Activated CD4-positive, alpha-beta T cell treated with anti-CD3 and anti-CD28 coated beads for 1 hour (primary cell): ENCODE data around the gene ASB6.
A peak's percentile ranks its signal among the peaks of the same experiment; 100 is the strongest.
"Not testable (repeated sequence)": the region's sequence is repeated elsewhere in the genome, so short reads cannot be mapped to it uniquely, and the experiment has no call there.

ENCODE experiments used
- DNase-seq: peaks from one replicate; pipeline ENCODE4 v3.0.0-alpha.2; 2020

Gene ASB6

DNA sequence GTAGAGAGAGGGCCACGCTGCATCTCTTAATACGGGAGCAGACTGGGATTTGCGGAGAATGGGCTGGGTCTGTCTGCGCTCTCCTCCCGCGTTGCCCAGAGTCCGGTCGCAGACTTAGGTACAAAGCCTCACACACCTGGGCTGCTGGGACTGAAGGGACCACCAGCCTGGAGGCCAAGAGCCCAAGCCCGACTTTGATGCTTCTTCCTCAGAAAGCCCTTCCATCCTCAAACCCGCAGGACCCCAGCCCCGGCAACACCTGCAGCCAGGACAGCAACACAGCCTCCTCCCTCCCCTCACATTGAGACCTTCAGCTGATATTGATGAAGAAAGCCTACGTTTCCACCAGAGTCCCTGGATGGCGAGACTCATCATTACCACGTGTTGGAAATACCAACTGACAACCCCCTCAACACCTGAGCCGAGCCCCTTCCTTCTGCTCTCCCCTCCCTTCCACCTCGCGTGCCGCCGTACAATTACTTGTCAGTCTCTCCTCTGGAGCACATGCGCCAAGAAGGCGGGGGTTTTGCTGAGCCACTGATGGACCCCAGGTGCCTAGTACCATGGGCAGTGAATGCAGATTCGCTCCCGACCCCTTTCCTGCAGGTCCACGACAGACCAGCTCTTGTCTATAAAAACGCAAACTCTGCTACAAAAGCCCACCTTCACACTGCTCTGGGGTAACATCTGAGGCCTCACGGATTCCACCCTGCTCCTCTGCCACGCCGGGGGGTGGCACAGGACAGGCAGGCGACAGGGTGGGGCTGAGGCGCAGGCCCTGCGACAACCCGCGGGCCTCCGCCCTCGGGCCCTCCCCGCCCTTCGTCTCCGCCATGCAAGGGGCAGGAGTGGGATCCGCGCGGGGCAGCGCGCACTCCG is 841 bp downstream of the ASB6 start:
- no peak for DNase-seq

DNA sequence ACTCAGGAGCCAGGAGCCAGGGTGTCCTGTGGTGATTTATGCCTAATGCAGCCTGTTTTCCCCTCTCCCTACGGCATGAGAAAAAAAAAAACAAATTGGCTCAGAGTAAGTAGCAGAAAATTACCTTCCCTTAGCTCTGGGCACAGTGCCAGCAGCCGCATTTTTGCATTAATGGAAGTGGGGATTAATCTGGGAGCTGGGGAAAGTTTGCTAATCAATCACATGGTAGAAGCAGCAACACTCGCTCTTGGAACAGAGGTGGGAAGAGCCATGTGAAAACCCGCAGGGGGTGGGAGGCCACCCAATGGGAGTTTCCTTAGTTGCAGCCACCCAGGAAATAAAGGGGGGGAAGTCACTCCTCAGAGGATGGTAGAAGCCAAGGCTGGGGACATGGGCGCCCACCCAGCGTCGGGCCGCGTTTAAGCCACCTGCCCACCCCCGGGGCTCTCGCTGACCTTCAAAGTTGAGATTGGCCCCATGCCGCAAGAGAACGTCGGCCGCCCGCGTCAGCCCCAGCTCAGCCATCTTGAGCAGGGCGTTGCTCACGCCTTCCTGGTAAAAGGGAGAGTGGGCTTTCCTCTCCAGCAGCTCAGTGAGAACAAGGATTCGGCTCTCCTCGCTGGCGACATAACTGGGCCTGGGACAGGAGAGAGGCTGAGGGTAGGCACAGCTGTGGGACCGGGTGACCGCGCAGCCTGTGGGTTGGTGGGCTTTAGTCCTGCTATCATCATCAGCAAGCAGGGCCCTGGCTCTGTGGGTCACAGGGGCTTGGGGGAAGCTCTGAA is 1.7 kb downstream of the ASB6 start:
- no peak for DNase-seq

- no peak for DNase-seq
These were observed 2.2 kb downstream of the ASB6 start for GRCh38 chr9:129639756-129640085.

GRCh38 chr9:129639034-129639630 is 2.8 kb downstream of the ASB6 start:
- DNase-seq, result no peak

- no peak for DNase-seq
These were observed 4.1 kb downstream of the ASB6 start for GRCh38 chr9:129637673-129638439.

DNA sequence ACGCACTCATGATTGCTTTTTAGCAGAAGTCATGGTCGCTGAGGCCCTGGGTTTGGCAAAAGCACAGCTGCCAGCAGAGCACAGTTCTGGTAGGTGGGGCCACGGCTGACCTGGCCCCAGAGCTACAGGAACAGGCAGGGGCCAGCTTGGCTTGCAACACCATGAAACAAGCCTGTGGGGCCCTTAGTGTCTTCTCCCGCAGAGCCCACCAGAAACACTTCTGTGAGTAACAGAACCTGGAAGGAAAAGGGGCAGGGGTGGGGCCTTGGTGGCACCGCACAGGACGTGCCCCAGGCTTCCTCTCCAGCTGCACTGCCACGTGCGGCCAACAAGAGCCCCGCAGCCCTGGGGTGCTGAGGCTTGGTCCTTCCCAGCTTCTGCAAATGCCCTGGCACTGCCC is 4.8 kb downstream of the ASB6 start:
- no peak for DNase-seq

GRCh38 chr9:129636343-129636742 is 5.6 kb downstream of the ASB6 start:
- not testable (repeated sequence) for DNase-seq

GRCh38 chr9:129635099-129636065 is 6.6 kb downstream of the ASB6 start:
- no peak for DNase-seq

DNA sequence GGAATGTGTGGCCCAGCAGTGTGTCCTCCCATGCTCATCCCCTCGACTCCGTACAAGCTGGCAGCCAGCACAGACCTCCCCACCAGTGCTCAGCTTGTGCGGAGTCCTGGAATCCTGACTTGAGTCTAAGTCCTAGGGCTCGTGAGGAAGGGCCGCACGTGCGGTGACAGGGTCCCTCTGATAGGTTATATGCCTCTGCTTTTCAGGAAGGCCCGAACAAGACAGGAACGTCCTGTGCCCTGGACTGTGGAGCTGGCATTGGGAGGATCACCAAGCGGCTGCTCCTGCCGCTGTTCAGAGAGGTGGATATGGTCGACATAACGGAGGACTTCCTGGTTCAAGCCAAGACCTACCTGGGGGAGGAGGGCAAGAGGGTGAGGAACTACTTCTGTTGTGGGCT is 8.1 kb downstream of the ASB6 start:
- no peak for DNase-seq

- DNase-seq, result no peak
These were observed 8.7 kb downstream of the ASB6 start for GRCh38 chr9:129633207-129633606.

- DNase-seq, result no peak
These were observed 9.5 kb downstream of the ASB6 start for GRCh38 chr9:129632460-129632859.

DNA sequence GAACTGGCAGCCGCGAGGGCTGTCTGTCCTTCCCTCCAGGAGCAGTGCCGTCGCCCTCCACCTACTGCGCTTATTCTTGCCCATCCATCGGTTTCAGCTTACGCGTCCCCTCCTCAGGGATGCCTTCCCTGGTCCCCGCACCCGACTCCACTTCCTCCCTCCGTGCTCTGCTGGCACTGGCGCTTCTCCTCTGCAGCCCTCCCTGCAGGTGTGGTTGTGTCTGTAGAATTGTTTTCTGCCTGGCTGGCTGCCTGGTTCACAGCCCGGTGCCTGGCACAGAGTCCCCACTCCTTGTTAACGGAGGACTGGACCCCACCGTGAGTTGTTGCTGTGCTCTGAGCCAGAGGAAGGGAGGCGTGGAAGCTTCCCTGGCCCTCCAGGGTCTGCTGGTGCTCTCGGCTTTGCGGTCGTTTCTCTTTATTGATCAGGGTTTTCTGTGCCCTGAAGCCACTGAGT is 10.2 kb downstream of the ASB6 start:
- DNase-seq, result no peak

GRCh38 chr9:129630967-129631673 is 10.8 kb downstream of the ASB6 start:
- no peak for DNase-seq

DNA sequence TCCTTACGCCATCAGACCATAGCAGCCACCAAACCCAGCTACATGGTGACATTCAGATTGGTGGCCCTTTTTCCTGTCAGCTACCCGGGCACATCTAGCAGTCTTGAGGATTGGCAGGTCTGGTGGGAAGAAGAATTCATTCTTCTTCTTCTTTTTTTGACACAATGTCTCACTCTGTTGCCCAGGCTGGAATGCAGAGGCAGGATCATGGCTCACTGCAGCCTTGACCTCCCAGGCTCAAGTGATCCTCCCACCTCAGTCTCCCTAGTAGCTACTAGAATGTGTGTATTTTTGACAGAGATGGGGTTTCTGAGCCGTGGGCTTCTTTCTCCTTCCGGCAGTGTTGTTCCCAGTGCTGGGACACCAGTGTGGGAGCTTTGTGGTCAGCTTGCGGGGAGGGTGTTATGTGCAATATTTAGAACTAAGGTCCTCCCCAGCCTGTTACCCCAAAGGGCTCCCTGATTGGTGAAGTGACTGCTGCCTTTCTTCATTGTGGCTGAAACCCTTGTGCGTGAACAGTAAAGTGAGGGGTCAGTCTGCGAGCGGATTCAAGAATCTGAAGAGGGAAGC is 12.6 kb downstream of the ASB6 start:
- DNase-seq, result no peak

DNA sequence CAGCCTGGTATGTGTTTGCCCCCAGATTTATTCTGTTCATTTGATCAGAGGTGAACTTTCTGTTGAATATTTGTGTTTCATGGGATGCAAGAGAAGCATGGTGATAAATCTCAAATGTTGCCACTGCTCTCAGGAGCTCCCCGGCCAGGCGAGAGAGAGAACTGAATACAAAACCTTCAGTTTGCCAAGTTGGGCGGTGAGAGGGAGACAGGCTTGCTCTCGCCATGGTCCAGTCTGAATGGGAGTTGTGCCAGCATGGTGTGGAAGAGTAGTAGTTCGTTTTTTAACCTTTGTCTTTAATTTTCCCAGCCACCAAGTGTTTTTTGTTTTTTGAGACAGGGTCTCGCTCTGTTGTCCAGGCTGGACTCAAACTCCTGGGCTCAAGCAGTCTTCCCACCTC is 13.2 kb downstream of the ASB6 start:
- DNase-seq, result no peak

GRCh38 chr9:129627556-129628440 is 14.2 kb downstream of the ASB6 start:
- DNase-seq, result no peak

DNA sequence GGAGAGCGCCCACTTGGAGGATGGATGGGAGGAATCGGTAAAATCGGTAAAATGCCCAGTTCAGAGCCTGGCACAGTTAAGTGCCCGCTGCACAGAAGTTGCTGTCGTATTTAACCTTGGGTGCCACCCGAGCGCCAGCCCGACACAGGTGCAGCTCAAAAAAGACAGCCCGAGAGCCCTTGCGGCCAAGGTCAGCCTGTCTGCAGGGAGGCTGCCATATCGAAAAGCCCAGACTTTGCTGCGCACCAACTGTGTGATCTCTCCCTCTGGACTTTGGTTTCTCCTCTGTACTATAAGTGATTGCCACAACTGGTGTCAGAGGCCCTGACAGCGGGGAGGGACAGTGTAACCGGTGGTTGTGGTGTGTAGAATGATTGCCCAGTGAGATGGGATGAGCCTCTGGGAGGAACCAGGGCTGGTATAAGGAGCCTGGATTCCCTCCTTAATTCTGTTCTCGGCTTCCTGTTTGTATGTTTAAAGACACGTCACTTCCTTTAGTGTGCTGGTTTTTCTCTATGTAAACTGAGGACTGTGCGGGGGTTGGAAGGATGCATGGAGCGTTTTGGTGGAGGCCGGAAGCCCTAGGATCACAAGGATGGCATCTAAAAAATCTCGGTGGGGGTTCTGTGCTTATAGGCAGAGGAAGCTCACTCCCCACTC is 15.2 kb downstream of the ASB6 start:
- no peak for DNase-seq

DNA sequence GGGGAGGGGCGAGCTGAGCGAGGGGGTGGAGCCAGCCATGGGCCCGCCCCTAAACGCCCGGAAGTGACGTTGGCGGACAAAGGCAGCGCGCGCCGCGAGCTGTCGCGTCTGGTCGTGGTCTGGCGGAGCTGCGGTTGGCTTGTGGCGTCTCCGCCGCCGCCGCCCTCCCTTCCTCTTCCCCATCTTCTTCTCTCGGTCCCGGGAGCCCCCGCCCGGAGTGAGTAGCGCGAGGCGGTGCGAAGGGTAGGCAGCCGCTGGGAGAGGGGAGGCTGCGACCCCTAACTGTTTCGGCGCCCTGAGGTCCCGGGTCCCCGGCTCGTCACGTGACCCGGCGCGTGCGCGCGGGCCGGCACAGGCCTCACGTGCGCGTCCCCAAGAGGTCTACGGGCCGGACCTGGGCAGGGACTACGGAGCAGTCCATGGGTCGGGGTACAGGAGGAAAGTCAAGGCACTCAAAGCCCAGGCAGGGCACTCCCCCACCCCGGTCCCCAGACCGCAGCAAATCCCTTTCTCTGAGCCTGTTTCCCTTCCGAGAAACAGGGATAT is 15.8 kb downstream of the ASB6 start, which contains the start of gene NTMT1:
NTMT1 (plus strand) TSS at position 85 of the 546 bp plus-strand sequence. CDS start 6,541 bp downstream, outside the sequence.
- peak; percentile 89 for DNase-seq

- no peak for DNase-seq
These were observed 17.0 kb downstream of the ASB6 start for GRCh38 chr9:129624947-129625346.
